ENCODE data around the gene DNAJC5. TPM values are rescaled to one million over a fixed set of nuclear protein-coding genes. Genes with fewer than 3 reads are reported as not detected.
"Not testable (repeated sequence)": the region's sequence is repeated elsewhere in the genome, so short reads cannot be mapped to it uniquely, and the experiment has no call there.

DNAJC5 gene
- total RNA-seq, 2 donors from 2014 or later: 32.9 to 44.2 TPM

DNA sequence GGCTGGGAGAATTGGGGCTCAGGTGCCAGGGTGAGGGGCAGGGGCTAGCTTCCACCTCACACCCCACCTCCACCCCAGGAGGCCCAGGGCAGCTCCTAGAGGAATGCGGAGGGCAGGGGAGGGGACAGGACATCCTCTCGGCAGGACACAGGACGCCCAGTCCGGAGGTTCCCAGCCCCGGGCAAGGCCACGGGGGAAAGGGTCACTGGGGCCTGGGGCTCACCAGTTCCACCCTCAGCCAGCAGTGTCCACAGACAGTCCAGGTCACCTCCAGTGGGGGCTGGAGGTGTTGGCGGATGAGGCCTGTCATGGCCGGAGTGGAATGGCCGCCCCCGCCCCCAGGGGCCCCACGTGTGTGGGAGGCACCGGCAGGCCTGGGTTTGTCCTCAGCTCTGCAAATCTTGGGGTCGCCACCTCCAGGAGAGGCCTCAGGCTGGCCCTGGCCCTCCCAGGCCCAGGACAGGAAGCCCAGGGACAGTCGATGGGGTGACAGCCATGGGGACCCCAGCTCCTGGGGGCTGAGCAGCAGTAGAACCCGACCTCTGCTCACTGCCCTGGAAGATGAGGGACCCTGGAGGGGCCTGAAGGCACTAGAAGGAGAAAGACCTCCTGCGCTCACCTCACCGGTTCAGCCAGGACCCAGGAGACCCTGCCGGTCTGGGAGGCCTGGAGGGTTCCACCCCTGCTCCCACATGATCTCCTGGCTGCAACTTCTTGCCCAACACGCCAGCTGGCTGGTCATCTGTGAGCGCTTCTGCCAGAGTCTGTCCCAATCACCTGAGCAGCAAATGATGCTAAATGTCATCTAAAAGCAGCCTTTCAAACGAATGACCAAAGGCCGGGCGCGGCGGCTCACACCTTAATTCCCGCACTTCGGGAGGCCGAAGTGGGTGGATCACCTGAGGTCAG, 46.7 kb upstream of the DNAJC5 start:
- Histone ChIP-seq H3K4me3 (no peak overlapping the region), H3K27ac (peak overlapping the region in 2 of 4 donors; percentile 30 to 46), H3K36me3 (replicated peaks in 1 of 2; ENCODE audit: insufficient read depth in 1 of 2, low read depth in 2 of 2) (no peaks in the 10 kb centered on the region), H3K27me3 (peaks cover 0 to 20% of the 10 kb centered on the region in 2 donors), H3K4me1 (peaks cover 7% of the 10 kb centered on the region), H3K9me3 (no peaks in the 10 kb centered on the region)
- DNase-seq: no peak
- WGBS, 2 donors: 59 to 75% methylated on average over 14 to 28 of the region's 28 CpGs
- TF ChIP-seq CTCF (IDR thresholded peaks at IDR 0.05) (no peak), POLR2A (IDR thresholded peaks at IDR 0.05) (no peak)
- intact Hi-C loops (cut with DNase I): no loop called here
- peak; percentile 14 for ATAC-seq

DNA sequence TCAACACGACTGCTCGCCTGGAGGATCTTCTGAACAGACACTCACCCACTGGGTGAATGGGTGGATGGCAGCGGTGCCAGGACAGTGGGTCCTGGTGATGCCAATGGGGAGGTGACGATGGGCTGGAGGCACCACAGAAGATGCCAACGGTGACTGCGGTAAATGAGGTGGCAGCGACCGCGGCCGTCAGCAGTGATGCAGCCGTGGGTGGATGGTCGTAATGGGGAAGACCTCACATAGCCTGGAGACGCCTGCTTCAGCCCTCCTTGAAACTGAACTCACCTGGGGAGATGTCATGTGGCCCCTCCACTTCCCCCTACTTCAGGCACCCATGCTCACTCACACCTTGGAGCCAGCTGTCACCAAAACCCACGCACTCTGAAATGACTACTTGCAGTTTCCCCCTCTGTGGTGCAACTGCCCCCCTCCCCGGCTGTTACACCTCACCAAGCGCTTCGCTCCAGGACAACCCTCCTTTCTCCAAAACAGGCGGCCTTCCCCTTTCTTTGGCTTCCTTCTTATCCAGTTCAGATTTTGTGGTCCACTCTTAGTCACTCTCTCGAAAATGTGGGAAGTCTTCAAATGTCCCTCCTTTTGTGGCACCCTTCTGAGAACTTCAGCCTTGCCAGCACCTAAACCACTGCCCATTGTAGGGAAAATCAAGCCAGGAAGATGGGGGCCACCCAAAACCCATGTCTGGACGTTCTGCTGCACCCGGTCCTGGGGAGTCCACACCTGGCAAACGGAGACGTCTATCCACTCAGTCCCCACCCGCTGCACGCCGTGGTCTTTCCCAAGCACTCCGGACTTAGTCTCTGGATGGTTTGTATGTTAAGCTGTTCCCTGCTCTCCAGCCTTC, 44.0 kb upstream of the DNAJC5 start:
- TF ChIP-seq CTCF (IDR thresholded peaks at IDR 0.05) (no peak), POLR2A (IDR thresholded peaks at IDR 0.05) (no peak)
- 60 to 62% methylated on average over 26 to 27 of the region's 27 CpGs for WGBS, 2 donors

DNA sequence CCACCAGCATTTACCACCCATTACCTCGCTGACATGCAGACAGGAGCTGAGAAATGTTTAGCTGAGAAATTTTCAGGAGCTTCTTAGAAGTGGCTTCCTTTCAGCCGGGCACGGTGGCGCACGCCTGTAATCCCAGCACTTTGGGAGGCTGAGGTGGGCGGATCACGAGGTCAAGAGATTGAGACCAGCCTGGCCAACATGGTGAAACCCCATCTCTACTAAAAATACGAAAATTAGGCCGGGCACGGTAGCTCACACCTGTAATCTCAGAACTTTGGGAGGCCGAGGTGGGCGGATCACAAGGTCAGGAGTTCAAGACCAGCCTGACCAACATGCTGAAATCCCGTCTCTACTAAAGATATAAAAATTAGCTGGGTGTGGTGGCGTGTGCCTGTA, 43.4 kb upstream of the DNAJC5 start:
- WGBS, 2 donors: 73 to 78% methylated on average over 11 to 14 of the region's 14 CpGs
- not testable (repeated sequence) for H3K4me3 ChIP-seq; ATAC-seq; H3K9me3 ChIP-seq; DNase-seq; H3K27ac ChIP-seq; H3K36me3 ChIP-seq (replicated peaks in 1 of 2; ENCODE audit: insufficient read depth in 1 of 2, low read depth in 2 of 2)
- Histone ChIP-seq H3K4me1 (peaks cover 12% of the 10 kb centered on the region), H3K27me3 (peaks cover 0 to 28% of the 10 kb centered on the region in 2 donors)
- intact Hi-C loops (cut with DNase I): loop anchor here (10.0 kb wide), 1 partner anchor 317 kb away; the partner anchor contains the start of gene PTK6

More for the DNA sequence above, 44.0 kb upstream of the DNAJC5 start:
- Histone ChIP-seq H3K4me3 (no peak overlapping the region), H3K27me3 (peaks cover 0 to 26% of the 10 kb centered on the region in 2 donors), H3K9me3 (no peaks in the 10 kb centered on the region), H3K4me1 (peaks cover 17% of the 10 kb centered on the region), H3K36me3 (replicated peaks in 1 of 2; ENCODE audit: insufficient read depth in 1 of 2, low read depth in 2 of 2) (no peaks in the 10 kb centered on the region), H3K27ac (no peak overlapping the region)
- intact Hi-C loops (cut with DNase I): loop anchor here (10.0 kb wide), 1 partner anchor 316 kb away; the partner anchor contains the start of gene PTK6
- DNase-seq (no peak), ATAC-seq (no peak)

DNA sequence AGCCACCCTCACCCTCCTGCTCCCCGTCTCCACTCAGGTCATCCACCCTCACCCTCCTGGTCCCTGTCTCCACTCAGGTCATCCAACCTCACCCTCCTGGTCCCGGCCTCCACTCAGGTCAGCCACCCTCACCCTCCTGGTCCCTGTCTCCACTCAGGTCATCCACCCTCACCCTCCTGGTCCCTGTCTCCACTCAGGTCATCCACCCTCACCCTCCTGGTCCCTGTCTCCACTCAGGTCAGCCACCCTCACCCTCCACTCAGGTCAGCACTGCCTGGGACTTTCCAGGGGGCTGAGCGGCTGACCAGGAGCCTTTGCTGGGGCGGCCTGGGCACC, 41.2 kb upstream of the DNAJC5 start:
- DNase-seq; H3K4me3 ChIP-seq; ATAC-seq; H3K9me3 ChIP-seq; H3K36me3 ChIP-seq (replicated peaks in 1 of 2; ENCODE audit: insufficient read depth in 1 of 2, low read depth in 2 of 2): not testable (repeated sequence)
- H3K27me3 ChIP-seq: peaks cover 0 to 27% of the 10 kb centered on the region in 2 donors
- H3K4me1 ChIP-seq: peaks cover 17% of the 10 kb centered on the region
- peak overlapping the region in 2 of 4 donors; percentile 44 to 57 for H3K27ac ChIP-seq
- intact Hi-C loops (cut with DNase I): loop anchor here (10.0 kb wide), 1 partner anchor 319 kb away; the partner anchor contains the start of gene PTK6
- WGBS, 2 donors: 73 to 76% methylated on average over 4 of the region's 4 CpGs

GRCh38 chr20:63854069-63854765, 40.7 kb upstream of the DNAJC5 start:
- peak; percentile 25 for ATAC-seq
- H3K9me3 ChIP-seq: no peaks in the 10 kb centered on the region
- 34 to 39% methylated on average over 6 to 7 of the region's 17 CpGs for WGBS, 2 donors
- H3K36me3 ChIP-seq (replicated peaks in 1 of 2; ENCODE audit: insufficient read depth in 1 of 2, low read depth in 2 of 2): no peaks in the 10 kb centered on the region
- peaks cover 0 to 27% of the 10 kb centered on the region in 2 donors for H3K27me3 ChIP-seq
- H3K4me1 ChIP-seq: peaks cover 22% of the 10 kb centered on the region
- no peak for TF ChIP-seq POLR2A (IDR thresholded peaks at IDR 0.05)
- no peak for TF ChIP-seq CTCF (IDR thresholded peaks at IDR 0.05)
- H3K27ac ChIP-seq: peak overlapping the region in 3 of 4 donors; percentile 10 to 57 (median 44)
- DNase-seq: no peak
- H3K4me3 ChIP-seq: no peak overlapping the region
- intact Hi-C loops (cut with DNase I): loop anchor here (10.0 kb wide), 1 partner anchor 319 kb away; the partner anchor contains the start of gene PTK6

Measured in body of pancreas (tissue), 4 donors.